AG09309 (cell line): ENCODE measurements around the gene ETV3.
A peak's percentile ranks its signal among the peaks of the same experiment; 100 is the strongest.

Experiments used
- DNase-seq: peaks from one replicate; pipeline ENCODE4 v3.0.0-alpha.2; 2010; ENCODE audit warnings: low read depth
- H3K4me3 ChIP-seq: 2 replicates; pipeline ENCODE4 v1.5.1; 2011; ENCODE audit warnings: mild to moderate bottlenecking, low read depth, low read length, moderate library complexity; ENCODE audit not compliant: control insufficient read depth
- CTCF ChIP-seq: IDR thresholded peaks from 2 replicates; pipeline ENCODE4 v1.5.1; 2011; ENCODE audit warnings: mild to moderate bottlenecking, low read depth, low read length, inconsistent platforms; ENCODE audit not compliant: insufficient read depth, control insufficient read depth; ENCODE audit errors: missing control alignments

ETV3 gene

GRCh38 chr1:157073944-157074685, 64.1 kb downstream of the ETV3 start:
- DNase-seq = peak; percentile 13
- peak; percentile 72 for TF ChIP-seq CTCF
- H3K4me3 ChIP-seq = no peak overlapping the region
